HG02885 (cell line): ENCODE data around the gene MILR1.
"Not testable (repeated sequence)": the region's sequence is repeated elsewhere in the genome, so short reads cannot be mapped to it uniquely, and the experiment has no call there.

ENCODE experiments used
- ATAC-seq: cut with Tn5 transposase; IDR thresholded peaks from one replicate; pipeline ENCODE4 v1.9.1; 2021; ENCODE audit warnings: mild to moderate bottlenecking; ENCODE audit not compliant: unreplicated experiment, poor library complexity

The MILR1 gene, protein sequence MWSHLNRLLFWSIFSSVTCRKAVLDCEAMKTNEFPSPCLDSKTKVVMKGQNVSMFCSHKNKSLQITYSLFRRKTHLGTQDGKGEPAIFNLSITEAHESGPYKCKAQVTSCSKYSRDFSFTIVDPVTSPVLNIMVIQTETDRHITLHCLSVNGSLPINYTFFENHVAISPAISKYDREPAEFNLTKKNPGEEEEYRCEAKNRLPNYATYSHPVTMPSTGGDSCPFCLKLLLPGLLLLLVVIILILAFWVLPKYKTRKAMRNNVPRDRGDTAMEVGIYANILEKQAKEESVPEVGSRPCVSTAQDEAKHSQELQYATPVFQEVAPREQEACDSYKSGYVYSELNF

DNA sequence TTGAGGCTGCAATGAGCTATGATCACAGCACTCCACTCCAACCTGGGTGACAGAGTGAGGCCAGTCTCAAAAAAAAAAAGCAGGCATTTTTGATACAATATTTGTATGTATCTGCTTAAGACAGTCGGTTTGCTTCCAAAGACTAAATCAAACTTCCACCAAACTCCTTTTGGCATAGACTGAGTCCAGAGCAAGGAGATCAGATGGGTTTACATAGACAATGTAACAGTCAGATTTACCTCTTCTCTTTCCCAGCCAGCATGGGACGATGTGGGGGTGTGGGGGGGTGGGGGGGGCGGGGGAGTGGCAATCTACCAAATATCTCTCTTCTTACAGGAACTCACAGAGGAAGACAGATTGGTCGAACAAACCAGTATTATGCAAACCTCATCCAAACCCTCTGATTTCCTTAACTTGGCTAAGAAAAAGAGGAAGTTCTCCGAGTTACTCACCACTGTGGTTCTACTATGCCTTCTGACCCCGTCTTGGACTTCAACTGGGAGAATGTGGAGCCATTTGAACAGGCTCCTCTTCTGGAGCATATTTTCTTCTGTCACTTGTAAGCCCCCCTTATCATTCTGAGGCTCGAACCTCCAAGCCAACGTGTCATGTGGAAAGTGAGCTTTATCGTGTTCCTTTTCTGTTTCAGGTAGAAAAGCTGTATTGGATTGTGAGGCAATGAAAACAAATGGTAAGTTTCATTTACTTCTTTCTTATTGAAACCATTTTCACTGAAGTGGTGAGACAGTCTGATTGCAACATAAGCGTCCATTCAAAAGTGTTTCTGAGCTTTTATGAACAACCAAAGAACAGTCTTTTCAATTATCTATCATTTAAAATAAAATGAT is at the start of gene MILR1:
TSS of gene MILR1 (plus strand) at position 451 of the 848 bp plus-strand sequence. CDS start at position 505, 54 bp downstream.
- ATAC-seq: no peak

DNA sequence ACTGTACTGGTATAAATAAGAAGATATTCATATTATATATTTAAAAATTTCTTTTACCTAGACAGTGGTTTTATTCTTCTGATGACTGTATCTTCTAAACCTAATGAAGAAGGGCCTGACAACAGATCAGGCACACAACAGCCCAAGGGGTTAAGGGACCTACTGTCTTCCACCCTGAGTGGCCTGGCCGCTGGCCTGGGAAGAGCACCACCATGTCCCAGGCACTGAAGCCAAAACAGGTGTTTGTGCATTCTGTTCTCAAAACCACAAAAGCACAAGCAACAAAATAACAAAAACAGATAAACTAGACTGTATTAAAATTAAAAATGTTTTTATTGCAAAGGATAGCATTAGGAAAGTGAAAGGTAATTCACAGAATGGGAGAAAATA is 49.2 kb upstream of the MILR1 start:
- ATAC-seq: no peak

DNA sequence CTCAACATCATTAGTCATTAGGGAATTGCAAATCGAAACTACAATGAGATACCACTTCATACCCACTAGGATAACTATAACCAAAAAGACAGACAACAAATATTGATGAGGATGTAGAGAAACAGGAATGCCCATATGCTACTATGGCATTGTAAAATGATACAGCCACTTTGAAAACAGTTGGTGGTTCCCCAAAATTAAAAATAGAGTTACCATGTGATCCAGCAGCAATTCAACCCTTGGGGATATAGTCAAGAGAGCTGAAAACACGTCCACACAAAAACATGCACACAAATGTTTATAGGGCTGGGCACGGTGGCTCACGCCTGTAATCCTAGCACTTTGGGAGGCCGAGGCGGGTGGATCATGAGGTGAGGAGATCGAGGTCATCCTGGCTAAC is 48.3 kb upstream of the MILR1 start:
- no peak for ATAC-seq

DNA sequence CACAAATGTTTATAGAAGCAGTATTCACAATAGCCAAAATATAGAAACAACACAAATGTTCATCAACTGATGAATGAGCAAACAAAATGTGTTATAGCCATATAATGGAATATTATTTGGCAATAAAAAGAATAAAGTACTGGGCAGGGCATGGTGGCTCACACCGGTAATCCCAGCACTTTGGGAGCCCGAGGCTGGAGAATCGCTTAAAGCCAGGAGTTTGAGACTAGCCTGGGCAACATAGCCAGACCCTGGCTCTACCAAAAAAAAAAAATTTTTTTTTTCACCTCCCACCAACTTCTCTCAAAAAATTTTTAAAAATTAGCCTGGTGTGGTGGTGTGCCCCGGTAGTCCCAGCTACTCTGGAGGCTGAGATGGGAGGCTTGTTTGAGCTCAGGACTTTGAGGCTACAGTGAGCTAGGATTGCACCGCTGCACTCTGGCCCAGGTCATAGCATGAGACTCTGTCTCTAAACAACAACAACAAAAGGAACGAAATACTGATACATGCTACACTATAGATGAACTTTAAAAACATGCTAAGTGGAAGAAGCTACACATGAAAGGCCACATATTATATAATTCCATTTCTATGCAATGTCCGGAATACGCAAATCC is 47.6 kb upstream of the MILR1 start:
- ATAC-seq: no peak

DNA sequence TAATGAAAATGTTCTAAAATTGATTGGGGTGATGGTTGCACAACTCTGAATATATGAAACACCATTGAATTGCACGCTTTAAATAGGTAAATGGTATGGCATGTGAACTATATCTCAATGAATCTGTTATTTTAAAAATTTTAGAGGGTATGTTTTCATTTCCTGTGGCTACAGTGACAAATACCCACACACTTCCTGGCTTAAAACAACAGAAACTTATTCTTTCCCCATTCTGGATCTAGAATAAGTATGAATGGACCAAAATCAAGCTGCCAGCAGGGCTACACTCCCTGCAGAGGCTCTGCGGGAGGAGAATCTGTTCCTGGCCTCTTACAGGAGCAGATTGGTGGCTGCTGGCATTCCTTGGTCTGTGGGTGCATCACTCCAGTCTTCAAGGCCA is 47.0 kb upstream of the MILR1 start:
- ATAC-seq: no peak

DNA sequence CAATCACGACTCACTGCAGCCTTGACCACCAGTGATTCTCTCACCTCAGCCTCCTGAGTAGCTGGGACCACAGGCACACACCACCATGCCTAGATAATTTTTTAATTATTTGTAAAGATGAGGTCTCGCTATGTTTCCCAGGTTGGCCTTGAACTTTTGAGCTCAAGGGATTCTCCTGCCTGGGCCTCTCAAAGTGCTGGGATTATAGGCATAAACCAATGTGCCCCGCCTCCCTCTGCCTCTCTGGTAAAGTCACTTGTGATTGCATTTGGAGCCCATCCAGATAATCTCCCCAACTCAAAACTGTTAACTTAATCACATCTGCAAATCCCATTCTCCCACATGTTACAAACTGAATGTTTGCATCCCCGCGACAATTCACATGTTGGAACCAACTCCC is 46.4 kb upstream of the MILR1 start:
- ATAC-seq: no peak

DNA sequence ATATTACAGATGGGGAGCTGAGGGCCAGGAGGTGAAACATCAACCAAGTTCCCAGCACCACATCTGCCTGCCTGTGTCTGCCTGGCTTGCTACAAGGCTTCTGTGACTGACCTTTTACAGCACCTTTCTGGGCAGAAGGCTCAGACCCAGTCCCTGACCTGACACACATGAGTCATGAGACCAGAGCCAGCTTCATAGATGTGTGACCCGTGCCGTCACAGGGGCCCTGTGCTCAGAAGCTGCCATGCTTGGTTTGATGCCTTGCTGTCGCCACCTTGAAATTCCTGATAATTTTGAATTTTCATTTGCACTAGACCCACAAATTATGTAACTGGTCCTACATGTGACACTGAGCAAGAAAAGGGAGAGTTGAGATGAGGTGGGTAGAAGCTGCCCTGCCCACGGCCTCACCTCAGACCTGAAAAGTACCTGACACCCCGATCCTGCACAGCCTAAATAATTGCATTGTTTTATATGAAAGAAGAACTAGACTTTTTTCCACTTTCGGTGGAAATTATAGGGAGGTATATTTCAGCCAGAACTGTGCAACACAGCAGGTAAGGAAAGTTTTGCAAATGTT is 44.9 kb upstream of the MILR1 start:
- no peak for ATAC-seq

DNA sequence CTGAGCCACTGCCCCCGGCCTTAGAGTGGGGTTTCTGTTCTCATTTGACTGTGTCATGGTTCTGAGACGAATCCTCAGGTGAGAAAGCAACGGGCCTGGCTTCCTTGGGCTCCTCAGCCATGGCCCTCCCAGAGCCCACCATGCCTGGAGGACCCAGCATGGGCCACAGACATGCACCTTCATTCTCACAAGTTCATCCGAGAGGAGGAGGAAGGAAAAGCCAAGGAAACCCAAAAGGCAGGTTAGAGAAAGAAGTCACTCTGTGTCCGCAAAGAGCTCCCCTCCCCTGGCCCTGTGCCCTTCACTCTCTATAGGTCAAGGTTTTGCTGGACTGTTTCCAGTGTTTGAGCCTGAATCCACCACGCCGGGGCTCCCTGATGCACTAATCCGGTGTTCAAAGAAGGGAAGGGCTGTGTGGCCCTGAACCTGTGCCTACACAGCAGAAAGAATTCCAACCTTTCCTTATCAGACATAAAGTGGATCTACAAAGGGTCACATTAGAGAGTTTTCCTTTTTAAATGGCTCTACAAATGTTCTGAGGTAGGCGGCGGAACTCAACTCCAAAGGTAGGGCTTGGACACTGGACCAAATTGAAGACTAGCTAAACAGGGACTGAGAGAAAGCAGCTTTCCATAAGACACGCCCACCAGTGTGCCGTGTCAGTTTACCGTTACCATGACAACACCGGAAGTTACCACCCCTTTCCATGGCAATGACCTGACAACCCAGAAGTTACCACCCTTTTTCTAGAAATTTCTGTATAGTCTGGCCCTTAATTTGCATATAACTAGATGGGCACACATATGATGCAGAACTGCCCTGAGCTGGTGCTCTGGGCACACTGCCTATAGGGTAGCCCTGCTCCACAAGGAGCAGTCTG is 42.4 kb upstream of the MILR1 start:
- ATAC-seq: no peak

DNA sequence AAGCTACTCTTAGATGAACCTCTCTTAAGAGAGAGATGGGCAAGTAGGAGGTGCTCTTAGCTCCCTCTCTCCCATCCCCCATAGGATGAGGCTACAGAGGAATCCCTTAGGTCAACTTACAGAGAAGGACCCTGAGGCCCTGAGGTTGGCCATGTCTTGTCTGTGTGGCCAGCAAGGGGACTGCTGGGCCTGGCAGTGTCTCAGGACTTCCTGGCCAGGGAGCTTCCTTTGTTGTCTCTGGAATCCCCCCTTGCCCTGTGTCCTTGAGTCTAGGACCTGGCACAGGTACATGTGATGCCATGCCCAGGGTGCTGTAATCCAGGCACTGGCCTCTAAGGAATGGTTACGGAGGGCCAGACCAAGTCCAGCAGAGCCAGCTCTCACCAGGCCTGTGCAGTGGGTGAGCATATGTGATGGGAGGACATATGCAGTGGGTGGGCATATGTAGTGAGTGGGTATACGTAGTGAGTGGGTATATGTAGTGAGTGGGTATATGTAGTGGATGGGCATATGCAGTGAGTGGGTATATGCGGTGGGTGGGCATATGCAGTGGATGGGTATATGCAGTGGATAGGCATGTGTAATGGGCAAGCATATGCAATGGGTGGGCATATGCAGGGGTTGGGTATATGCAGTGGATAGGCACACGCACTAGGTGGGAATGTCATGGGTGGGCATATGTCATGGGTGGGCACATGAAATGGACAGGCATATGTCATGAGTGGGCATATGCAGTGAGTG is 38.0 kb upstream of the MILR1 start:
- no peak for ATAC-seq

DNA sequence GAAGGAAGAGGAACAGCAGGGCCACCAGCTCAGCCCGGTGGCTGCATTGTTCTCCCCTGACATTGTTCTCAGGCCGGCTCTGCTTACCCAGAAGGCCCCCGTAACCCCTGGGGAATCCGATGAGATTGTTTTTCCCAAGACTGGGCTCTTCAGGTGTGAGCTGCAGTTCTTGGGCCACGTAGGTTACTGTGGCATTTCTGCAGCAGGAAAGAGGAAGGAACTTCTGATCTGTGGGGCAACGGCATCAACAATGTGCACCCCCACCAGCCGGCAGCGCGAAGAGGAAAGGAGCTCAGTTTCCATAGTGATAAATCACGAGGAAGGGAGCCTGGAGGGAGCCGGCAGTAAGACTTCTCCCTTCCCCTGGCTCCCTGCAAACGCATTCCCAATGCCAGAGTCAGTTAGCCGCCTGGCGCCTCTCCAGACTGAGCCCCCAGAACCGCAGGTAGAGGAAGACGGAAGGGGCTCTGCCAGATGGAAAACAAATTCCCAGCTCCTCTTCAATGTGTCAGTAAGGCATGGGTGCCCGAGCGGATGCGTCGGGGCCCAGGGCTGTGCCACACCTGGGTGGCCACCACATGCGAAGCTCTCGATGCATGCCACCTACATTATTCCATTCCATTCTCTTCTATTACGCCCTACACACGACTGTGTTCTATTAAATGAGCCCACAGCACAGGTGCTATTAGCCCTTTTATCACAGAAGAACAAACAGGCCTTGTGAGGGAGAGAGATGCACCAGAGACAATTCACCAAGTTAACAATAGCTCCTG is 36.7 kb upstream of the MILR1 start:
- ATAC-seq: no peak

DNA sequence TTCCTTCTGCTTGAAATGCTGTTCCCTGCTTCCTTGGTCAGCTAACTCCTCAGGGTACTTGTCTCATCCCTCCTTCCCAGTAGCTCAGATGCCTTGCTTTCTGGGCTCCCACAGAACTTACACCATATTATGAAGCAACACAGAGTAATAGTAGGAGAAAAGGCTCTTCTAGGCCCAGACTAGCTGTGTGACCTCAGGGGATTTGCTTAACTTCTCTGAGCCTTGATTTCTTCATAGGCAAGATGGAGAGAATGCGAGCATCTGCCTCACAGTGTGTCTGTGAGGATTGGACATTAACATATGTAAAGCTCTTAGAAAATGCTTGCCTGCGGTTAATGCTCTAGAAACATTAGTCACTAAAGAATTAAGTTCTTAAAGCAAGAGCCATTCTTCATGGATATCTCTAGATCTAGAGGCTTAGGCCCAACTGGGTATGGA is 36.0 kb upstream of the MILR1 start:
- ATAC-seq: no peak

DNA sequence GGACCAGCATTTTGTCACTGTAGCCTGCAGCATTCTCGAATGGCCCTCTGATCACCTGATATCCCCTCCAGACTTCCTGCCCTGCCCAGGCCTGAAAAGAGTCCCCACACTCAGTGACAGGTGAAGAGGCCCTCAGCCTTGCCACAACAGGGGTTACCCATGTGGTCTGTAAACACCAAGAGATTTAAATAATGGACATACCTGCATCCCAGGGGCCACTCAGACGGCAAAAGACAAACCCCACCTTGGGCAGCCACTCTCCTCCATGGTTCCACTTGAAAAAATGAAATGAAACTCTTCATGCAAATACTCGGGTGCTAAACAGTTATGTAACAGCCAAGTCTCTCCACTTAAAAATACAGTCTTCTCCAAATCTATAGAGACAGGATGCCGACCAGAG is 35.4 kb upstream of the MILR1 start:
- ATAC-seq: no peak

DNA sequence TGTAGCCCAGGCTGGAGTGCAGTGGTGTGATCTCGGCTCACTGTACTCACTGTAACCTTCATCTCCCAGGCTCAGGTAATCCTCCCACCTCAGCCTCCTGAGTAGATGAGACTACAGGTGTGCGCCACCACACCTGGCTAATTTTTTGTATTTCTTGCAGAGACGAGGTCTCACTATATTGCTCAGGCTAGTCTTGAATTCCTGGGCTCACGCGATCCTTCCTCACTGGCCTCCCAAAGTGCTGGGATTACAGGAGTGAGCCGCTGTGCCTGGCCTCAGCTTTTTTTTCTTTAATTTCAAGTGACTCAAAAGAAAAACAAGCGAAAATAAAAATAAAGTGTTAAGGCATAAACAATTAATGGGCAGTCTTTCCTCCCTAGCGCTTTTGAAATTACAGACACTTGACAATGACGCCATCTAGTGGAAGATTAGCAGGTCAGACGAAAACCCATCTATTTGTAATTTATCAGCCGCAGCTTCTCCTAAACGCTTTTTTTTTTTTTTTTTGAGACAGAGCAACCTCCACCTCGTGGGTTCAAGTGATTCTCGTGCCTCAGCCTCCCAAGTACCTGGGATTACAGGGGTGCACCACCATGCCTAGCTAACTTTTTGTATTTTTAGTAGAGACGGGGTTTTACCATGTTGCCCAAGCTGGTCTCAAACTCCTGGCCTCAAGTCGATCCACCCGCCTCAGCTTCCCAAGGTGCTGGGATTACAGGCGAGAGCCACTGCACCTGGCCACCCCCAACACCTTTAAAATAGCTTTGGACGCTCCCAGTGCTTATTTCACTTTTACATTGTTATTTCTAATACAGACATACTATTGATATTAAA is 30.2 kb upstream of the MILR1 start:
- ATAC-seq: no peak

DNA sequence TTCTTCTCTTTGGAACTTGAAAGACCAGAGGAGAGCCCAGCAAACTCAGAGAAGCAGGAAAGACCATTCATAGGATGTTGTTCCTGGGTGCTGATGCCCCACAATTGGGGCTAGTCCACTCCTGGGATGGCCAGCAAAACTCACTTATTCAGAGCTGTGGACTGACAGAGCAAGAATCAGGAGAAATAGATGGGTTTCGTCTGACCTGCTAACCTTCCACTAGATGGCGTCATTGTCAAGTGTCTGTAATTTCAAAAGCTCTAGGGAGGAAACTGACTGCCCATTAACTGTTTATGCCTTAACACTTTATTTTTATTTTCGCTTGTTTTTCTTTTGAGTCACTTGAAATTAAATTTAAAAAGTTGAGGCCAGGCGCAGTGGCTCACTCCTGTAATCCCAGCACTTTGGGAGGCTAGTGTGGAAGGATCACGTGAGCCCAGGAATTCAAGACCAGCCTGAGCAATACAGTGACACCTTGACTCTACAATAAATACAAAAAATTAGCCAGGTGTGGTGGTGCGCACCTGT is 28.7 kb upstream of the MILR1 start:
- ATAC-seq: no peak

DNA sequence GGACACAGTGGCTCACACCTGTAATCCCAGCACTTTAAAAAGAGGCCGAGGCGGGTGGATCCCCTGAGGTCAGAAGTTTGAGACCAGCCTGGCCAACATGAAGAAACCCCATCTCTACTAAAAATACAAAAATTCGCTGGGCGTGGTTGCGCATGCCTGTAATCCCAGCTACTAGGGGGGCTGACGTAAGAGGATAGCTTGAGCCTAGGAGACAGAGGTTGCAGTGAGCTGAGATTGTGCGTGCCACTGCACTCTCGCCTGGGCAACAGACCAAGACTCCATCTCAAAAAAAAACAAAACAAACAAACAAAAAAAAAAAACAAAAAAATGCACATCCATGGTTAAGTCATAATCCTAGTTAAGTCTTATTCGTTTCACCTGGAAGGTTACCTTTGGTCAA is 26.8 kb upstream of the MILR1 start:
- not testable (repeated sequence) for ATAC-seq

DNA sequence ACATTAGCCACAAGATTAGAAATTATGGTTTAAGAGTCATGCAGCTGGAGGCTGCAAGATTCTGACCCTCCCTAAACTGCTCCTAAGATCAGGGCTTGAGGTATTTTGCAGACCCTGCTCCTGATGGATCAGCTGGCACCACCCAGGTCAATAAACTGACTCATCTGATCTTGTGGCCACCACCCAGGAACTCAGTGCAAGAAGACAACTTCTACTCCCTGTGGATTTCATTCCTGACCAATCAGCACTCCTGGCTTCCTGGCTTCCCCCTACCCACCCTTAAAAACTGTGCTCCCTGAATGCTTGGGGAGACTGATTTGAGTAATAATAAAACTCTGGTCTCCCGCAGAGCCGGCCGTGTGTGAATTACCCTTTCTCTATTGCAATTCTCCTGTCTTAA is 25.0 kb upstream of the MILR1 start:
- ATAC-seq: no peak

DNA sequence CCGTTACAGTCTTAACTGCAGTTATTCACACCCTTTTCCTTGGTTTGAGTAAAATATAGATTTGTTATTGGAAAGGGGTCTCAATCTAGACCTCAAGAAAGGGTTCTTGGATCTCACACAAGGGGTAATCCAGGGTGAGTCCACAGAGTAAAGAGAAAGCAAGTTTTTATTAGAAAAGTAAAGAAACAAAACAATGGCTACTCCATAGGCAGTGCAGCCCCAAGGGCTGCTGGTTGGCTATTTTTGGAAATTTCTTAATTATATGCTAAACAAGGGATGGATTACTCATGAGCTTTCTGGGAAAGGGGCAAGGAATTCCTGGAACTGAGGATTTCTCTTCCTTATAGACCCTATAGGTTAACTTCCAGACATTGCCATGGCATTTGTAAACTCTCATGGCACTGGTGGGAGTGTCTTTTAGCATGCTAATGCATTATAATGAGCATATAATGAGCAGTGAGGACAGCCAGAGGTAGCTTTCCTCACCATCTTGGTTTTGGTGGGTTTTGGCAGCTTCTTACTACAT is 24.5 kb upstream of the MILR1 start:
- no peak for ATAC-seq
